K562 (cell line): Measurements from ENCODE around the gene ZNF12. TPM values are rescaled to one million over a fixed set of nuclear protein-coding genes. Genes with fewer than 3 reads are reported as not detected.
"Not testable (repeated sequence)": the region's sequence is repeated elsewhere in the genome, so short reads cannot be mapped to it uniquely, and the experiment has no call there.

Source experiments
- ATAC-seq: fragments of 200-7000 bp; cut with Tn5 transposase; 3 replicates; pipeline ENCODE4 v1.9.1; 2020; ENCODE audit warnings: moderate library complexity
- BruUV-seq: library from RNA; stranded (reverse); fragments of 400-500 nt; replicated peaks from 2 replicates; lab custom pipeline; 2021; lab: Mats Ljungman, UMichigan
- CTCF ChIA-PET: fragments of 300-600 bp; formaldehyde crosslinking; extraction: SDS; loops from one replicate; lab custom pipeline; 2021; ENCODE audit warnings: low intra/inter-chr PET ratio; lab: Yijun Ruan, JAX
- POLR2A ChIA-PET: fragments of 300-600, 350-650 bp; sonication (Branson Sonifier 250); formaldehyde crosslinking; extraction: SDS; loops from one replicate; lab custom pipeline; 2021; ENCODE audit warnings: antibody characterized with exemption, inconsistent platforms; lab: Yijun Ruan, JAX
- DNase-seq, 4 experiments: peaks; one replicate each; pipeline versions ENCODE4 v3.0.0 to v3.0.0-alpha.2; 2011 to 2018; ENCODE audit warnings: low spot score in 3 of 4, mixed read lengths in 3 of 4; ENCODE audit errors: extremely low read depth in 1 of 4
- FAIRE-seq: peaks from 2 replicates; lab custom pipeline; 2011; peaks lifted over from hg19 to GRCh38; lab: Jason Lieb, UNC
- H2AFZ ChIP-seq: 2 replicates; pipeline ENCODE4 v1.6.0; 2011; ENCODE audit warnings: low read depth, low read length, control low read depth, inconsistent platforms
- H3K27ac ChIP-seq: fragments of 200-600 bp; 3 replicates; pipeline ENCODE4 v1.8.0; 2011; ENCODE audit warnings: low read depth, mild to moderate bottlenecking, control low read depth, inconsistent platforms, low read length, moderate library complexity, mixed read lengths; ENCODE audit errors: extremely low read depth
- H3K27me3 ChIP-seq, 2 experiments: fragments of 300-600 bp in 1 of 2; 2 replicates in 1 of 2; 3 replicates in 1 of 2; pipeline versions ENCODE4 v1.6.0 to v1.8.0; 2011; ENCODE audit warnings: inconsistent platforms in 2 of 2, low read length in 2 of 2, mild to moderate bottlenecking in 1 of 2, mixed read lengths in 1 of 2, moderate library complexity in 1 of 2; ENCODE audit not compliant: control insufficient read depth in 2 of 2, insufficient read depth in 2 of 2
- H3K36me3 ChIP-seq: fragments of 300-600 bp; 3 replicates; pipeline ENCODE4 v1.8.0; 2011; ENCODE audit warnings: mild to moderate bottlenecking, low read length, inconsistent platforms; ENCODE audit not compliant: control insufficient read depth, insufficient read depth
- H3K4me1 ChIP-seq, 2 experiments: fragments of 200-600 bp in 1 of 2; replicated peaks in 1 of 2; 2 replicates in 1 of 2; 3 replicates in 1 of 2; pipeline versions ENCODE4 v1.5.1 to v1.8.0; 2011; ENCODE audit warnings: inconsistent platforms in 2 of 2, low read length in 2 of 2, mild to moderate bottlenecking in 1 of 2, mixed read lengths in 1 of 2, moderate library complexity in 1 of 2; ENCODE audit not compliant: control insufficient read depth in 2 of 2, insufficient read depth in 2 of 2
- H3K4me2 ChIP-seq: 2 replicates; pipeline ENCODE4 v1.6.1; 2011; ENCODE audit warnings: low read length, control low read depth, inconsistent platforms, mixed read lengths; ENCODE audit not compliant: insufficient read depth
- H3K4me3 ChIP-seq: fragments of 200-600 bp; sonication (generic), shearing (Covaris generic); 2 replicates; pipeline ENCODE4 v1.5.1; 2016; ENCODE audit warnings: control low read depth, inconsistent platforms
- H3K79me2 ChIP-seq: fragments of 200-600 bp; 3 replicates; pipeline ENCODE4 v1.8.0; 2011; ENCODE audit warnings: low read length, inconsistent platforms; ENCODE audit not compliant: control insufficient read depth, insufficient read depth
- H3K9ac ChIP-seq, 2 experiments: 2 replicates each; pipeline versions ENCODE4 v1.6.0 to v1.6.1; 2011; ENCODE audit warnings: low read depth in 2 of 2, low read length in 2 of 2, control low read depth in 1 of 2, inconsistent platforms in 1 of 2, mild to moderate bottlenecking in 1 of 2, mixed read lengths in 1 of 2; ENCODE audit not compliant: insufficient read depth in 1 of 2
- H3K9me1 ChIP-seq: one replicate; pipeline ENCODE4 v1.6.0; 2011; ENCODE audit warnings: inconsistent platforms, mild to moderate bottlenecking, low read length, moderate library complexity; ENCODE audit not compliant: control insufficient read depth, insufficient read depth
- H3K9me3 ChIP-seq: replicated peaks from 2 replicates; pipeline ENCODE4 v1.5.1; 2011; ENCODE audit warnings: low read depth, low read length, inconsistent platforms; ENCODE audit not compliant: control insufficient read depth, insufficient read depth
- H4K20me1 ChIP-seq: replicated peaks from 2 replicates; pipeline ENCODE4 v1.6.1; 2011; ENCODE audit warnings: low read length, inconsistent platforms, mixed read lengths; ENCODE audit not compliant: control insufficient read depth, insufficient read depth
- EHMT2 ChIP-seq: fragments of 450-650 bp; IDR thresholded peaks from 2 replicates; pipeline ENCODE4 v1.6.1; 2018; ENCODE audit warnings: antibody characterized with exemption
- MIER1 ChIP-seq: fragments of 450-650 bp; IDR thresholded peaks from 2 replicates; pipeline ENCODE4 v1.6.1; 2016; ENCODE audit warnings: antibody characterized with exemption, mild to moderate bottlenecking, low read depth
- REST ChIP-seq, 2 experiments: fragments of 450-650 bp; formaldehyde crosslinking in 1 of 2; IDR thresholded peaks; 2 replicates each; pipeline versions ENCODE4 v1.4.0 to v1.6.1; 2014 to 2020; ENCODE audit warnings: mild to moderate bottlenecking in 2 of 2, borderline replicate concordance in 1 of 2, low read depth in 1 of 2
- WGBS: fragments of 100-300 bp; shearing (Covaris generic); methylation state at CpG from one replicate; pipeline ENCODE4 v1.1.6; 2016; ENCODE audit warnings: low coverage, mixed read lengths; ENCODE audit not compliant: insufficient coverage; ENCODE audit errors: missing lambda C conversion rate; 5-methylcytosine and 5-hydroxymethylcytosine counted together
- in situ Hi-C: fragments of 300-500 bp; cut with MboI; formaldehyde crosslinking; loops from 4 replicates; pipeline ENCODE4 v1.15.0; 2018; ENCODE audit warnings: inconsistent platforms, mixed read lengths
- intact Hi-C: fragments of 100-400 bp; cut with micrococcal nuclease; formaldehyde crosslinking; loops from 2 replicates; pipeline ENCODE4 v1.14.2; 2022
- polyA plus RNA-seq, 8 experiments: library from polyadenylated mRNA; depleted of rRNA in 4 of 8; stranded (reverse) in 5 of 8; unstranded in 3 of 8; fragments of >200 nt; fragmentation: Nextera tagmentation in 2 of 8; fragmentation: Illumina TruSeq in 1 of 8; extraction: Ambion mirVana in 2 of 8; extraction: Trizol in 1 of 8; gene quantifications; 2 replicates each; pipeline versions ENCODE4 v1.2.1 to v1.2.3, GENCODE V29; 2011 to 2014; ENCODE audit warnings: inconsistent platforms in 1 of 8, missing spikeins in 1 of 8
- total RNA-seq, 7 experiments: library from RNA; depleted of rRNA in 6 of 7; stranded (reverse); fragments of >200 nt in 6 of 7; fragmentation: Illumina TruSeq in 2 of 7; extraction: Trizol in 2 of 7; gene quantifications; 2 replicates each; pipeline versions ENCODE4 v1.2.1 to v1.2.3, GENCODE V29; 2011 to 2021; ENCODE audit warnings: low replicate concordance in 1 of 7

ZNF12 gene
- total and polyA plus RNA-seq, 9 of the 15 experiments (the other 6 are each of a cell fraction or from before 2014, with no cell fraction given), result 5.8 to 32.3 (median 18.9) TPM

GRCh38 chr7:6715898-6716297, 9.2 kb upstream of the ZNF12 start:
- CTCF ChIA-PET, DNase-seq, H3K9ac ChIP-seq, H3K36me3 ChIP-seq, FAIRE-seq, H3K4me1 ChIP-seq, H3K27ac ChIP-seq, POLR2A ChIA-PET, H4K20me1 ChIP-seq, H3K9me3 ChIP-seq, H3K79me2 ChIP-seq, in situ Hi-C loops, intact Hi-C loops, H3K9me1 ChIP-seq, BruUV-seq, H3K4me3 ChIP-seq: not testable (repeated sequence)
- Histone ChIP-seq H3K27me3 (peaks cover 0 to 30% of the 10 kb centered on the region in 2 experiments; a peak in 3 of 5 replicates), H2AFZ (peak overlapping the region; percentile 45; the same call in 1 of the 2 replicates), H3K4me2 (peak overlapping the region; percentile 46)
- 6% methylated on average over 8 of the region's 9 CpGs for WGBS
- ATAC-seq, result peak; percentile 61; the same call in 1 of the 3 replicates
- peak; percentile 65; the same call in 1 of the 2 replicates for TF ChIP-seq EHMT2
- peak; percentile 90 for TF ChIP-seq REST (IDR thresholded peaks at IDR 0.05; ENCODE audit: borderline replicate concordance)
- TF ChIP-seq REST (CRISPR knock-in tag; IDR thresholded peaks at IDR 0.05; ENCODE audit: low read depth), result 0 out of 2 replicates have a peak, but pooled peaks have one; percentile 27
- peak; percentile 68; the same call in 1 of the 2 replicates for TF ChIP-seq MIER1
